GM21619 (cell line): Measurements from ENCODE around the gene OLFM2.
"Not testable (repeated sequence)": the region's sequence is repeated elsewhere in the genome, so short reads cannot be mapped to it uniquely, and the experiment has no call there.

Source experiments
- ATAC-seq: cut with Tn5 transposase; IDR thresholded peaks from one replicate; pipeline ENCODE4 v1.9.1; 2021; ENCODE audit not compliant: unreplicated experiment

OLFM2 gene

GRCh38 chr19:9836021-9836420 is 100.3 kb downstream of the OLFM2 start:
- no peak for ATAC-seq

- ATAC-seq, result peak; percentile 7
Measured at GRCh38 chr19:9835507-9835949, 100.8 kb downstream of the OLFM2 start.

GRCh38 chr19:9834726-9835506 is 101.4 kb downstream of the OLFM2 start, which contains the start of gene PIN1:
TSS of gene PIN1 (plus strand) at chr19:9835318. CDS start at chr19:9835345, 27 bp downstream.
- ATAC-seq, result peak; percentile 94

- no peak for ATAC-seq
Measured at GRCh38 chr19:9834307-9834725, 102.0 kb downstream of the OLFM2 start.

- no peak for ATAC-seq
Measured at GRCh38 chr19:9828551-9829063, 107.7 kb downstream of the OLFM2 start.

- ATAC-seq, result peak; percentile 85
Measured at GRCh38 chr19:9827289-9828238, 108.8 kb downstream of the OLFM2 start, which contains the start of gene UBL5. TSS of gene UBL5 (plus strand) at chr19:9827918. CDS start at chr19:9828338, 420 bp downstream.

- no peak for ATAC-seq
Measured at GRCh38 chr19:9823816-9824215, 112.5 kb downstream of the OLFM2 start.

GRCh38 chr19:9820034-9820433 is 116.3 kb downstream of the OLFM2 start:
- not testable (repeated sequence) for ATAC-seq

GRCh38 chr19:9819596-9819909 is 116.8 kb downstream of the OLFM2 start:
- no peak for ATAC-seq

- ATAC-seq, result peak; percentile 79
Measured at GRCh38 chr19:9818734-9819595, 117.3 kb downstream of the OLFM2 start, which contains the start of gene FBXL12. TSS of gene FBXL12 (minus strand) at chr19:9819079. CDS start at chr19:9818813, 266 bp downstream.

- no peak for ATAC-seq
Measured at GRCh38 chr19:9818175-9818733, 118.1 kb downstream of the OLFM2 start.

- ATAC-seq, result no peak
Measured at GRCh38 chr19:9811139-9811538, 125.2 kb downstream of the OLFM2 start.

GRCh38 chr19:9808855-9809824 is 127.2 kb downstream of the OLFM2 start:
- ATAC-seq, result no peak

GRCh38 chr19:9806803-9807202 is 129.5 kb downstream of the OLFM2 start:
- no peak for ATAC-seq
